HAP-1 (cell line): ENCODE measurements around the gene ZCCHC7.
A peak's percentile ranks its signal among the peaks of the same experiment; 100 is the strongest.
"Not testable (repeated sequence)": the region's sequence is repeated elsewhere in the genome, so short reads cannot be mapped to it uniquely, and the experiment has no call there.

Source experiments
- DNase-seq, 2 experiments: peaks; one replicate each; pipeline ENCODE4 v3.0.0-alpha.2; 2016 to 2020; ENCODE audit warnings: low spot score in 2 of 2
- H3K27me3 ChIP-seq: fragments of 250-450 bp; sonication (Bioruptor Pico); 2 replicates; pipeline ENCODE4 v1.5.1; 2020; ENCODE audit warnings: low read depth, mild to moderate bottlenecking, moderate library complexity
- H3K36me3 ChIP-seq: fragments of 250-450 bp; sonication (Bioruptor Pico); replicated peaks from 2 replicates; pipeline ENCODE4 v1.5.1; 2020; ENCODE audit warnings: mild to moderate bottlenecking
- H3K4me1 ChIP-seq: fragments of 250-450 bp; sonication (Bioruptor Pico); 2 replicates; pipeline ENCODE4 v1.5.1; 2020; ENCODE audit warnings: mild to moderate bottlenecking
- H3K4me3 ChIP-seq: fragments of 250-450 bp; sonication (Bioruptor Pico); 2 replicates; pipeline ENCODE4 v1.5.1; 2020; ENCODE audit warnings: mild to moderate bottlenecking, moderate library complexity
- H3K9me3 ChIP-seq: fragments of 250-450 bp; sonication (Bioruptor Pico); 2 replicates; pipeline ENCODE4 v1.5.1; 2020; ENCODE audit warnings: mild to moderate bottlenecking, moderate library complexity
- in situ Hi-C: fragments of 300-500 bp; cut with MboI; formaldehyde crosslinking; loops from 3 replicates; pipeline ENCODE4 v1.14.3; 2020; ENCODE audit warnings: low sequenced_read_pairs, inconsistent platforms, mixed read lengths

ZCCHC7 gene

GRCh38 chr9:37192803-37193202, 72.4 kb downstream of the ZCCHC7 start:
- H3K4me1 ChIP-seq, result peaks cover 31% of the 10 kb centered on the region
- no peaks in the 10 kb centered on the region for H3K36me3 ChIP-seq

GRCh38 chr9:37197158-37198038, 77.0 kb downstream of the ZCCHC7 start:
- DNase-seq, result peak in 1 of 2 experiments; percentile 24

More at GRCh38 chr9:37192803-37193202, 72.4 kb downstream of the ZCCHC7 start:
- in situ Hi-C loops, result no loop called here
- no peaks in the 10 kb centered on the region for H3K27me3 ChIP-seq
- no peaks in the 10 kb centered on the region for H3K9me3 ChIP-seq
- H3K4me3 ChIP-seq, result no peak overlapping the region
- no peak for DNase-seq

GRCh38 chr9:37198039-37198729, 77.8 kb downstream of the ZCCHC7 start:
- DNase-seq, result no peak
- Histone ChIP-seq H3K27me3 (no peaks in the 10 kb centered on the region), H3K36me3 (no peaks in the 10 kb centered on the region), H3K4me1 (peaks cover 35% of the 10 kb centered on the region), H3K9me3 (no peaks in the 10 kb centered on the region), H3K4me3 (no peak overlapping the region)
- in situ Hi-C loops, result no loop called here

More at GRCh38 chr9:37197158-37198038, 77.0 kb downstream of the ZCCHC7 start:
- Histone ChIP-seq H3K4me3 (no peak overlapping the region), H3K9me3 (no peaks in the 10 kb centered on the region), H3K36me3 (no peaks in the 10 kb centered on the region), H3K27me3 (no peaks in the 10 kb centered on the region), H3K4me1 (peaks cover 41% of the 10 kb centered on the region)
- in situ Hi-C loops, result no loop called here

DNA sequence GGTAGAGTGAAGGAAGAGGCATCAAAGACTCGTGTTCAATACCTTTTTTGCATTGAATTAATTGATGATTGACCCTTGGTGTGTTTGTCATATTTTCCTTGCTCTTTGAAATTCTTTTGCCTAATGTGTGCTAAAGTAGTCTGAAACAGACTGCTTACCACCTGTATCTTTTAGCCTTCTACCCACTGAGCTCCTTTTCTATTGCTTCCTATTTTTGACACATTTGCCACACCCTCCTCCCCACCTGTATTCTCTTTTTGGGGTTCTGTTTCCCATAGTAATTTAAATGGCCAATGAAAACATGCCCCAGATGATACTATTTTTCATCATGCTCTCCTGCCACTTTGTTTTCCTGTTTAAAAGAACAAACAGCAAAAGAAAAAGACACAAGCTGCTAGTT, 78.5 kb downstream of the ZCCHC7 start:
- Histone ChIP-seq H3K27me3 (no peaks in the 10 kb centered on the region), H3K9me3 (no peaks in the 10 kb centered on the region), H3K36me3 (no peaks in the 10 kb centered on the region), H3K4me1 (peaks cover 35% of the 10 kb centered on the region), H3K4me3 (no peak overlapping the region)
- no peak for DNase-seq
- in situ Hi-C loops, result no loop called here

- Histone ChIP-seq H3K9me3 (peaks cover 3% of the 10 kb centered on the region; the same call in 1 of the 2 replicates), H3K4me3 (no peak overlapping the region), H3K4me1 (peaks cover 35% of the 10 kb centered on the region), H3K36me3 (no peaks in the 10 kb centered on the region), H3K27me3 (no peaks in the 10 kb centered on the region)
- peak in 1 of 2 experiments; percentile 85 for DNase-seq
- in situ Hi-C loops, result no loop called here
Measured at GRCh38 chr9:37200433-37201005, 80.1 kb downstream of the ZCCHC7 start.

DNA sequence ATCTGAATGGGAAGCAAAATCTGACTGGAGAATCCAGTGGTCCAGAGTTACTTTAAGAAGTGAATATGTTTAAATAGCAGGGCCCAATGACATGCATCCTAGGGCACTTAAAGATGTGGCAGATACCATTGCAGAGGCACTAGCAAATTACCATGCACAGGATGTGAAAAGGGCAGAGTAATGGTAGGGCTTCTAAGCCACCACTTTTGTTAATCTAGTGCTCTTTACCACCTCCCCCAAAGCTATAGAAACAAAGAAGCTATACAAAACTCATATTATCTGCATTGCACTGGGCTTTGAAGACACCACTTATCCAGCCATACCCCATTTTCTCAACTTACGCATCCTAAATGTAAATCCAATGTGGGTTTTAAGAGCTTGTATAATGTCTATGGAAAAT, 81.2 kb downstream of the ZCCHC7 start:
- in situ Hi-C loops, result no loop called here
- Histone ChIP-seq H3K36me3 (no peaks in the 10 kb centered on the region), H3K9me3 (peaks cover 3% of the 10 kb centered on the region; the same call in 1 of the 2 replicates), H3K4me3 (no peak overlapping the region), H3K4me1 (peaks cover 31% of the 10 kb centered on the region), H3K27me3 (no peaks in the 10 kb centered on the region)
- DNase-seq, result peak; percentile 51 to 89

DNA sequence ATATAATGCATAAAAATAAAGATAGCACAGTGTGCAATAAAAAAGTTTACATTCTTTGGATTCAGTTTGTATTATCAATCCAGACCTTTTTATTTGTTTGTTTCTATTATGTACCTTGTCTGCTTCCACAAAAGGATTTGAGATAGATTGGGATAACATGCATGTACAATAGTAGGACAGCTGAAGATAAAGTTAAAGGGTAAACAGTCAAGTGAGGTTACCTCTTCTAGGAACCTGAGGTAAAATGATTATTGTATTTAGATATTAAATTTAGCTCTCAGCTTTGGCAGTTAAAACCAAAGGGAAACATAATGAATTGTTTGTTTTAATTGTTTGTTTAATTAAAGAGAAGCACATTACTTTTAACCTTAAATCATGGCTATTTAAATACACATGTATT, 81.7 kb downstream of the ZCCHC7 start:
- no peak overlapping the region for H3K4me3 ChIP-seq
- in situ Hi-C loops, result no loop called here
- DNase-seq, result no peak
- peaks cover 28% of the 10 kb centered on the region for H3K4me1 ChIP-seq
- H3K27me3 ChIP-seq, result no peaks in the 10 kb centered on the region
- peaks cover 3% of the 10 kb centered on the region; the same call in 1 of the 2 replicates for H3K9me3 ChIP-seq
- H3K36me3 ChIP-seq, result no peaks in the 10 kb centered on the region

DNA sequence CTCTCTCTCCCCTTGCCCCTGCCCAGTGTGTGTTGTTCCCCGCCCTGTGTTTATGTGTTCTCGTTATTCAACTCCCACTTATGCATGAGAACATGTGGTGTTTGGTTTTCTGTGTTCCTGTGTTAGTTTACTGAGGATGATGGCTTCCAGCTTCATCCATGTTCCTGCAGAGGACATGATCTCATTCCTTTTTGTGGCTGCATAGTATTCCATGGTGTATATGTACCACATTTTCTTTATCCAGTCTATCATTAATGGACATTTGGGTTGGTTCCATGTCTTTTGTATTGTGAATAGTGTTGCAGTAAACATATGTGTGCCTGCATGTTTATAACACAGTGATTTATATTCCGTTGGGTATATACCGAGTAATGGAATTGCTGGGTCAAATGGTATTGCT, 83.1 kb downstream of the ZCCHC7 start:
- DNase-seq, in situ Hi-C loops, H3K27me3 ChIP-seq, H3K4me3 ChIP-seq, H3K36me3 ChIP-seq, H3K9me3 ChIP-seq: not testable (repeated sequence)
- H3K4me1 ChIP-seq, result peaks cover 26% of the 10 kb centered on the region

GRCh38 chr9:37206121-37206620, 85.8 kb downstream of the ZCCHC7 start:
- DNase-seq, result no peak
- in situ Hi-C loops, result no loop called here
- Histone ChIP-seq H3K27me3 (no peaks in the 10 kb centered on the region), H3K4me1 (peaks cover 11% of the 10 kb centered on the region), H3K4me3 (no peak overlapping the region), H3K36me3 (no peaks in the 10 kb centered on the region), H3K9me3 (peaks cover 3% of the 10 kb centered on the region; the same call in 1 of the 2 replicates)

DNA sequence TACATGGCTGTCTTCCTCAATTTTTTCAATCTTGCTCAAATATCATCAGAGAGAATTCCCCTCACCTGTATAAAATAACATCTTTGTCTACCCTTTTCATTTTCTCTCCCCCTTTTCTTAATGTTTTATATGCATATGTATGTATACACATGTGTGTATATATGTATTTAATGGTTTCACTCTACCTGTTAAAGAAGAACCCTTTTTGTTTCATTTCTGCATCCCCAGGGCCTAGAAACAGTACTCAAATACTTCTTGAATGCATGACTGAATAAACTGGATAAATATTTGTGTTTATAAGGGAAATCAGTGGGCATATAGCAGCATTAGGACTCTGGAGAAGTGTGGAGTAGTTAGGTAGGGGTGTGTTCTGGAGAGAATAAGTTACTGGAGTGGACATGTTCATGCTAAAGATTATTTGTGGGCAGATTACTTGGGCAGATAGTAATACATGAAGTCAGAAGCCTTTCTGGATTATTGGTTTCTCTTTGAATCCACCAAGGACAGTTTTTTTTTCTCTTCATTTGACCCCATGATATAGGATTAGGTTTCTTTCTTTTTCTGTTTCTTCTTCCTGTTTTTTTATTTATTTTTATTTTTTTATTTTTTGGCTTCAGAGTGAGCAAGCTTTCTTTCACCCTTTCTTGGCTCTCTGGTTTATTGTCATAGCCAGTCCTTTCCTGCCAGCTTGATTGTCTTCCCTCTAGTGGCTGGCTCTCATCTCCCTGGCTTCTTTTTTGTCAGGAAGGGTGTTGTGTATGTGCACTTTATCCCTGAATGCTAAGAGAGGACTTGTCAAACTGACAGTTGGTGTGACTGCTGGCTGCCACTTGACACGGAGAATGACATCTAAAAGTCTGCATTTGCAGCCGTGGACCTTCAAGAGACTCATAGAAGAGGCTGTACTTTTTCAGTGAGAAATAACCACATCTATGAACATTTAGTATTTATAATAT, 89.3 kb downstream of the ZCCHC7 start:
- Histone ChIP-seq H3K4me1 (peaks cover 6% of the 10 kb centered on the region), H3K4me3 (no peak overlapping the region), H3K9me3 (peaks cover 3% of the 10 kb centered on the region; the same call in 1 of the 2 replicates), H3K27me3 (no peaks in the 10 kb centered on the region), H3K36me3 (no peaks in the 10 kb centered on the region)
- no peak for DNase-seq
- in situ Hi-C loops, result no loop called here

DNA sequence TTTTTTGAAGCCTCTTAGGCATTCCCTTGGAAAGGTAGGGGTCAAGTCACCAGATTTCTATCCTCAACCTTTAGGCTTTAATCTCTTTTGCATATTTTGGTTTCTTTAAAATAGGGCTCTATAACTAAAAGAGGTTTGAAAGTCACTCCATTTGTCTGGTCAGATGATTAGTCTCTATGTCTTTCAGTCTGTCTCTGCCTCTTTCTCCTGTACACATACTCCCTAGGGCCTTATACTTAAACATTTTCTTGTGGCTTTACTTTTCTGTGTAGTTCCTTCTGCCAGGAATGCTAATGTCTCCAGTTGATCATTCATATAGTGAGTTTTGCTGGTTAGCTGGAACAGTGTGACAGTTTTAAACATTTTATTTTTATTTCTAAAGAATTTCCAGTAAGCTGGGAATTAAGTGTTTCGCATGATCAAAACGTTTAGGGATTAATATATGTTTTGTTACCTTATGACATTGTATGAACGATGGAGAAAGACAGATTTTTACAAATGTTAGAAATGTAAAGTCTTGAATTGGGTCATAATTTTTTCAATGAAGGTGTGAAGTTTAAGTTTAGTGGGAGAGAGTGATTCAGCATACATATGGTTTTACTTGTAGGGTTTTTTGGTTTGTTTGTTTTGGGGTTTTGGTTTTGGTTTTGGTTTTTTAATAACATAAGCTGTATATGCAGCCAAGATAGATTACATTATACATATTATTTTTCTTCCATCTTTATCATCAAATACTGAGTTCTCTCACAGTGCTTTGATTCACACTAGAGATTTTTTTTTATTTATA, 90.6 kb downstream of the ZCCHC7 start:
- no peak for DNase-seq
- Histone ChIP-seq H3K27me3 (no peaks in the 10 kb centered on the region), H3K9me3 (no peaks in the 10 kb centered on the region), H3K36me3 (no peaks in the 10 kb centered on the region), H3K4me1 (peaks cover 18% of the 10 kb centered on the region), H3K4me3 (no peak overlapping the region)
- in situ Hi-C loops, result no loop called here

GRCh38 chr9:37212435-37212834, 92.1 kb downstream of the ZCCHC7 start:
- no peaks in the 10 kb centered on the region for H3K9me3 ChIP-seq
- no peak overlapping the region for H3K4me3 ChIP-seq
- H3K4me1 ChIP-seq, result peaks cover 29% of the 10 kb centered on the region
- DNase-seq, result no peak
- no peaks in the 10 kb centered on the region for H3K27me3 ChIP-seq
- in situ Hi-C loops, result no loop called here
- H3K36me3 ChIP-seq, result no peaks in the 10 kb centered on the region
